ENCODE results near the gene EPN3.
A peak's percentile ranks its signal among the peaks of the same experiment; 100 is the strongest.

Gene EPN3

DNA sequence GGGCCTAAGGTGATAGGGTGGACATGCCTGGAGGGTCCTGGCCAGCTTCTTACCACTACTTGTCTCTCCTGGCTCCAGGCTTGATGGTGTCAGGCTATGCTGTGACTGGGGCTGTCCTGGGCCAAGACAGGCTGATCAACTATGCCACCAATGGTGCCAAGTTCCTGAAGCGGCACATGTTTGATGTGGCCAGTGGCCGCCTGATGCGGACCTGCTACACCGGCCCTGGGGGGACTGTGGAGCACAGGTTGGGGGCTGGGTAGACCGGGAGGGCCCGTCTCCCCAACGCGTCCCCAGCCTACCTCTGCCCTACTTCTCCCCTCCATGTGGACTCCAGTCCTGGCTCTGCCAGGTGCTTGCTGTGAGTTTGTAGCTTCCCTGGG lies 18.9 kb downstream of the EPN3 start:
- DNase-seq: no peak

DNA sequence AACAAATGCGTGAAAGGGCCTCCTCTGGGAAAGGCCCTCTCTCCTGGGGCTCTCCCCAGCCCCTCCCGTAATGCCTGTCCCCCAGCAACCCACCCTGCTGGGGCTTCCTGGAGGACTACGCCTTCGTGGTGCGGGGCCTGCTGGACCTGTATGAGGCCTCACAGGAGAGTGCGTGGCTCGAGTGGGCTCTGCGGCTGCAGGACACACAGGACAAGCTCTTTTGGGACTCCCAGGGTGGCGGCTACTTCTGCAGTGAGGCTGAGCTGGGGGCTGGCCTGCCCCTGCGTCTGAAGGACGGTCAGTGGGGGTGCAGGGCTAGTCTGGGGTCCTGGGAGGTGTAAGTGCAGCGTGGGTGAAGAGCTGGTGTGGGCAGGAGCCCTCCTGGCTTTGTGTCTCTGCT lies 19.3 kb downstream of the EPN3 start:
- DNase-seq: no peak

GRCh38 chr17:50554201-50554600 lies 21.7 kb downstream of the EPN3 start:
- no peak for DNase-seq

GRCh38 chr17:50556803-50557202 lies 24.3 kb downstream of the EPN3 start:
- peak; percentile 83 for DNase-seq

GRCh38 chr17:50557630-50558029 lies 25.1 kb downstream of the EPN3 start:
- no peak for DNase-seq

GRCh38 chr17:50558091-50558490 lies 25.6 kb downstream of the EPN3 start:
- DNase-seq: no peak

DNA sequence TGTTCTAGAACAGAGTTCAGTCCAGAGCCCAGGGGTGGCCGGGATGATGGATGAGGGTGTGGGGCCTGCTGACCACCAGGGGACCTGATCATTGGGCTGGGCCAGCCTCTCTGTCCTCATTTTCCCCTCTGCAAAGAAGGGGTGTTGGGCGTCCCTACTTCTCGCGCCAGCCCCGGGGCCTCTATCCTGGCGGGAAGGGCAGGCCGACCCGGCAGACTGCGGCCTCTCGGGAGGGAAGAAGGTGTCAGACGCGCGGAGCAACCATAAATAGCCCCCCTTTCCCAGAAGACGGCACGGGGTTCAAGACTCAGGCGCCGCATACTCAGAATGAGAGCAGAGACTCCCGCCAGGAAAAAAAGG lies 26.0 kb downstream of the EPN3 start:
- DNase-seq: no peak

- no peak for DNase-seq
Measured at GRCh38 chr17:50558941-50559614, 26.5 kb downstream of the EPN3 start.

DNA sequence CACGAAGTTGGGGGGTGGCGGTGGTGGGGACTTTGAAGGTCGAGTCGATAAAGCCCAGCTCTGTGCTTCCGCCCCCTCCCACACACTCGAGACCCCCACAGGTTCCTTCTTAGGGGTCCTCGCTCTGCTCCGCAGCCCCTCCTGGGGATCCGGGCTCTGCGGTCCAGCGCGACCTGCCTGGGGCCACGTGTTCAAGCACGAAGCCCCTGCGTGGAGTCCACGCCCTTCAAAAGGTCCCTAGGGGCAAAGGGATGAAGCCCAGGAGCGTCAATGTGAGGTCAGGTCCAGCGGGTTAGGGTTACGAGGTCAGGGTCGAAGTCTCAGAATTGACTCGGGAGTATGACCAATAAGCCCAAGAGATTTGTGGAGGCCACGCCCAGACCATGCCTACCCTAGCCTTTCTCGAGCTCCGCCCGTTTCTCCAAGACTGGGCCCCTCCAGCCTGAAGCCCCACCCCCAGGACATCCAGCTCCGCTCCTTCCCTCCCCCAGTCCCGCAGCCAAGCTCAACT lies 27.2 kb downstream of the EPN3 start:
- DNase-seq: no peak

DNA sequence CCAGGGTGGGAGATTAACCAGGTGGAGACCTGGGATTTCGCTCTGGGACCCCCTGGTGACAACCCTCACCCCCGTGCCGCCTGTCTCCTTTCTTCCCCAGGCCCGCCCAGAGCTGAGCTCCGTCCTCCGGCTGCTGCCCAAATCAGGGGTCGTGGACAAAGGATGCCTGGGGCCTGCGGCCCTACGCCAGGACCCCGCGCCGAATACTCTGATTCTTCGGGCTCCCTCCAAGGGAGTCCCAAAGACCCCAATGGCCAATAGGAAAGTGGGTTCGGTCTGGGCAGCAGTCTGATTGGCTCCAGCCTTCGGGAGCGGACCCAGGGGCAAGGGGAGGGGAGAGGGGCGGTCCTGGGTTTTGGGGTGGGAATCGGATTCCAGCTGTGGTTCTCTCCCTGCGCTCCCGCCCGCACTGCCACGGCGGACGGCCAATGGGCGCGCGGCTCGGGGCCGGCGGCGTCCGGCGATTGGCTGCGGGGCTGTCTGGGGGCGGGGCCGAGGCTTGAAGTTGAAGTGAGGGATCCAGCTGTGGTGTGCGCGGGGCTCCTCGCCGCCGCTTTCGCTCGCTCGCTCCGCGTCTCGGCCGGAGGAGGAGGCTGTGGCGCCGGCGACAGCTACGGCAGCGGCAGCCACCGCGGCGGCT lies 27.8 kb downstream of the EPN3 start, which contains the start of gene CACNA1G:
Gene CACNA1G, plus strand, starts transcription at position 531 of the 640 bp plus-strand sequence. CDS start 745 bp downstream, outside the sequence.
- peak; percentile 79 for DNase-seq

DNA sequence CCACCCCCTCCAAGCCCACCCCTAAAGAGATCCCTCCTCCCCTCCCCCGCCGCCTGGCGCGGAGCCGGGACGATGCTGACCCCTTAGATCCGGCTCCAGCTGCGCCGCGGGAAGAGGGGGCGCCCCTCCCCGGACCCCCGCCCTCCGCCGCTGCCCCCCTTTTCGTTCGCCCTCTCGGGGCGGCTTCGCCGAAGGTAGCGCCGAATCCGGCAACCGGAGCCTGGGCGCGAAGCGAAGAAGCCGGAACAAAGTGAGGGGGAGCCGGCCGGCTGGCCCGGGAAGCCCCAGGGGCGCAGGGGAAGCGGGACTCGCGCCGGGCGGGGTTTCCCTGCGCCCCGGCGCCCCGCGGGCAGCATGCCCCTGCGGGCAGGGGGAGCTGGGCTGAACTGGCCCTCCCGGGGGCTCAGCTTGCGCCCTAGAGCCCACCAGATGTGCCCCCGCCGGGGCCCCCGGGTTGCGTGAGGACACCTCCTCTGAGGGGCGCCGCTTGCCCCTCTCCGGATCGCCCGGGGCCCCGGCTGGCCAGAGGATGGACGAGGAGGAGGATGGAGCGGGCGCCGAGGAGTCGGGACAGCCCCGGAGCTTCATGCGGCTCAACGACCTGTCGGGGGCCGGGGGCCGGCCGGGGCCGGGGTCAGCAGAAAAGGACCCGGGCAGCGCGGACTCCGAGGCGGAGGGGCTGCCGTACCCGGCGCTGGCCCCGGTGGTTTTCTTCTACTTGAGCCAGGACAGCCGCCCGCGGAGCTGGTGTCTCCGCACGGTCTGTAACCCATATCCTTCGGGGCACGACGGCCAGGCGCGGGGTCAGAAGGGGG lies 28.6 kb downstream of the EPN3 start:
- no peak for DNase-seq

DNA sequence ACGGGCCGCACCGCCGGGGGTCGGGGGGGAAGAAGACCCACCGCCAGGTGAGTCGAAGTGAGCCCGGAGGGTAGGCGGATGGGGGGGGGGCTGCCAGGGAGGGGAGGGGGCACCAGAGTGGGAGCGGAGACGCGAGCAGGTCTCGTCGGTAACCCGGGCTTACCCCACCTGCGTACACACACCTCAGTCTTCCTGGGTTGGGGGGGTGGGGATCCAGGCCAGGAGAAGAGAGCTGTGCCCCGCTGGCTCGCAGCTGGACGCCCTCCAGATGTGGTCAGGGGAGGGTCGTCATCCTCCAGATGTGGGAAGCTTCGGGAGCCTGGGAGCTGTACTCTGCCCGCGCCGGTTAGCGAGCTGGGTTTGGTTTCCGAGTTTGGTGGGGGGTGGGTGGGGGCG lies 29.2 kb downstream of the EPN3 start:
- no peak for DNase-seq

GRCh38 chr17:50562242-50563091 lies 29.9 kb downstream of the EPN3 start:
- no peak for DNase-seq

DNA sequence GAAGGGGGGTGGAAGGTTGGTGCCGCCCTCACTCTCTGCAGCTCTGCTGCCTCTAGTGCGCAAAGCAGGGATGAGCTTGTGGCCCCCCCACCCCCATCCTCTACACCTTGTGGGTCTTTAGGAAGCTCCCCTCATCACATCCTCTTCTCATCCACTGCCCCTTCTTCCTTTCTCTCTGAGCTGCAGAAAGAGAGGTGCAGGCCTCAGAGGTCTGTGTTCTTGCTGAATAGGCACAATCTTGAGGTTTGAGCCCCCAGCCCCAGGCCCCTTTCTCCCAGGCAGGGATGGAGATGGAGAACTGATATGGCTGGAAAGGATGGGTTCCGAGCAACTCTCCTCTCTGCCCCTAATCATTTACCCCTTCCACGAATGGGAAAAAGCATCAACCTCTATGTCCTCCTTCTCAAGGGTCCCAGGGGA lies 30.6 kb downstream of the EPN3 start:
- DNase-seq: no peak

- DNase-seq: no peak
Measured at GRCh38 chr17:50564916-50565315, 32.4 kb downstream of the EPN3 start.

GRCh38 chr17:50565402-50566350 lies 33.1 kb downstream of the EPN3 start:
- peak; percentile 45 for DNase-seq

- no peak for DNase-seq
Measured at GRCh38 chr17:50566886-50567285, 34.4 kb downstream of the EPN3 start.

GRCh38 chr17:50568659-50569058 lies 36.1 kb downstream of the EPN3 start:
- no peak for DNase-seq

DNA sequence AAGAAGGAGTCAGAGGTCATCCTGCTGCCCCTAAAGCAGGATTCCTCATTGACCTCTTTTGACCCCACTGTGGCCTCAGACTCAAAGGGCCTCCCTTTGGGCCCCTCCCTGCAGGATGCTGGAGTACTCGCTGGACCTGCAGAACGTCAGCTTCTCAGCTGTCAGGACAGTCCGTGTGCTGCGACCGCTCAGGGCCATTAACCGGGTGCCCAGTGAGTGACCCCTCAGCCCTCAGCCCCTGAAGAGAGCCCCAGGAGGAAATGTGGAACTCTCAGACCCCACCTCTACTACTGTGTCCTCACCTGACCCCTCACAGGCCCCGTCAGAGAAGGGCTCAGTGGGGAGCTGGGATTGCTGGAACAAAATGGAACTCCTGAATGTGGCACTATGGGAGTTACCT lies 37.1 kb downstream of the EPN3 start:
- no peak for DNase-seq

DNA sequence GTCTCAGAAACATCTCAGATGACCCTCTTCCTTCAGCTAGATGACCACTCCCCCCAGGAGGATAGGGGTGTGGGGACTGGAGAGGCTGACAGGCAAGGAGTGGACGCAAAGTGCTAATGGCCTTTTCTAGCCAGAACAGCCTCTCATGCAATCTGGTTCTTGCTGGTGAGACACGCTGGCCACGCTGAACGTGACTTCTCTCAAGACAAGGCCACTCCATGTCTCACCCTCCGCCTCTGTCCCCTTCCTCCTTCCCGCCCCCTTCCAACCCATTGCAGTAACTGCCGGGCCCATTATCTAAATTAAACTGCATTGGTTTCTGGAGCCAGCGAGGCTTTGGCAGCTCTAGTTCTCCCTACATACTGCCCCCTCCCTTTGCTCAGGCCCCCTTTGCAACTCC lies 37.5 kb downstream of the EPN3 start:
- DNase-seq: no peak

DNA sequence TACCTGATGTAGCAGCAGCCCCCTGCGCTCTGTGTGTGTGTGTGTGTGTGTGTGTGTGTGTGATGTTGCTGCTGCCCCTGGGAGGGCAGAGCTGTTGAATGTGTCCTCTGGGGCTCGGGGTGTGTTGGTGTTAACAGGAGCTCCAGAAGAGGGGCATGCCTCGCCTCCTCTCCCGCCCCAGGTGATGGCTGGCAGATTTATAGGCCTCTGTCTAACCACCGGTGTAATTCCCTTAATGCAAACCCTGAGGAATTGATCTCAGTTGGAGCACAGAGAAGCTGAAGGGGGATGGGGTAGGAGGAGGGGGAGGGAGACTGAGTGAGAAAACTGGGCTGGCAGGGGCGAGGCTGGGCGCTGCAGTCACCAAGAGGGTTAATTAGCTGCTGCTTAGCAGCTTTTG lies 38.0 kb downstream of the EPN3 start:
- DNase-seq: no peak

- no peak for DNase-seq
Measured at GRCh38 chr17:50571681-50572080, 39.1 kb downstream of the EPN3 start.
